Mesenchymal stem cell (in vitro differentiated cells and primary cell): ENCODE data around the gene MCF2L2.

Source experiments
- DNase-seq: peaks from one replicate; pipeline ENCODE4 v3.0.0-alpha.2; 2013
- H2AFZ ChIP-seq: one replicate; pipeline ENCODE4 v1.6.1; 2013; ENCODE audit warnings: low read depth, mild to moderate bottlenecking, control low read depth, inconsistent platforms, low read length, moderate library complexity
- H2AK5ac ChIP-seq: 2 replicates; pipeline ENCODE4 v1.6.1; 2013; ENCODE audit warnings: low read length, moderate library complexity, mild to moderate bottlenecking, inconsistent platforms; ENCODE audit not compliant: severe bottlenecking
- H2BK120ac ChIP-seq: one replicate; pipeline ENCODE4 v1.6.1; 2013; ENCODE audit warnings: low read depth, mild to moderate bottlenecking, inconsistent platforms, low read length, moderate library complexity
- H2BK12ac ChIP-seq, 2 experiments: one replicate each; pipeline ENCODE4 v1.6.1; 2013; ENCODE audit warnings: inconsistent platforms in 2 of 2, low read length in 2 of 2, mild to moderate bottlenecking in 2 of 2, moderate library complexity in 2 of 2, control low read depth in 1 of 2
- H2BK15ac ChIP-seq: one replicate; pipeline ENCODE4 v1.6.1; 2013; ENCODE audit warnings: mild to moderate bottlenecking, low read depth, inconsistent platforms; ENCODE audit not compliant: poor library complexity, severe bottlenecking
- H2BK5ac ChIP-seq: 2 replicates; pipeline ENCODE4 v1.6.1; 2013; ENCODE audit warnings: low read depth, mild to moderate bottlenecking, low read length, control low read depth, inconsistent platforms; ENCODE audit not compliant: poor library complexity, severe bottlenecking
- H3K14ac ChIP-seq, 2 experiments: one replicate each; pipeline ENCODE4 v1.6.1; 2013; ENCODE audit warnings: inconsistent platforms in 2 of 2, low read length in 2 of 2, control low read depth in 1 of 2, mild to moderate bottlenecking in 1 of 2, moderate library complexity in 1 of 2
- H3K18ac ChIP-seq, 2 experiments: one replicate each; pipeline ENCODE4 v1.6.1; 2013; ENCODE audit warnings: inconsistent platforms in 2 of 2, low read length in 2 of 2, control low read depth in 1 of 2, low read depth in 1 of 2, mild to moderate bottlenecking in 1 of 2
- H3K23ac ChIP-seq, 2 experiments: one replicate each; pipeline ENCODE4 v1.6.1; 2013; ENCODE audit warnings: inconsistent platforms in 2 of 2, low read length in 2 of 2, mild to moderate bottlenecking in 2 of 2, moderate library complexity in 2 of 2, control low read depth in 1 of 2
- H3K27ac ChIP-seq: 2 replicates; pipeline ENCODE4 v1.5.1; 2013; ENCODE audit warnings: mild to moderate bottlenecking, moderate library complexity, low read length, control low read depth, inconsistent platforms; ENCODE audit not compliant: poor library complexity, severe bottlenecking
- H3K27me3 ChIP-seq, 2 experiments: 2 replicates each; pipeline versions ENCODE4 v1.6.1 to v1.7.0; 2013; ENCODE audit warnings: low read length in 2 of 2, mild to moderate bottlenecking in 2 of 2, moderate library complexity in 2 of 2, control low read depth in 1 of 2, inconsistent platforms in 1 of 2; ENCODE audit not compliant: control insufficient read depth in 1 of 2, insufficient read depth in 1 of 2
- H3K36me3 ChIP-seq, 2 experiments: 2 replicates each; pipeline versions ENCODE4 v1.6.1 to v1.7.0; 2013; ENCODE audit warnings: low read length in 2 of 2, control low read depth in 1 of 2, inconsistent platforms in 1 of 2, low read depth in 1 of 2, mild to moderate bottlenecking in 1 of 2; ENCODE audit not compliant: insufficient read depth in 2 of 2, control insufficient read depth in 1 of 2
- H3K4ac ChIP-seq, 2 experiments: one replicate each; pipeline ENCODE4 v1.6.1; 2013; ENCODE audit warnings: inconsistent platforms in 2 of 2, low read length in 2 of 2, mild to moderate bottlenecking in 2 of 2, moderate library complexity in 2 of 2, control low read depth in 1 of 2, low read depth in 1 of 2
- H3K4me1 ChIP-seq: 2 replicates; pipeline ENCODE4 v1.6.1; 2013; ENCODE audit warnings: low read depth, low read length, control low read depth; ENCODE audit not compliant: control insufficient read depth, insufficient read depth
- H3K4me2 ChIP-seq: 2 replicates; pipeline ENCODE4 v1.6.1; 2013; ENCODE audit warnings: low read length, mild to moderate bottlenecking, inconsistent platforms; ENCODE audit not compliant: poor library complexity, severe bottlenecking
- H3K4me3 ChIP-seq, 2 experiments: 2 replicates each; pipeline versions ENCODE4 v1.5.1 to v1.7.0; 2013; ENCODE audit warnings: low read length in 2 of 2, mild to moderate bottlenecking in 2 of 2, control low read depth in 1 of 2, low read depth in 1 of 2; ENCODE audit not compliant: insufficient read depth in 1 of 2
- H3K79me1 ChIP-seq: replicated peaks from 2 replicates; pipeline ENCODE4 v1.6.1; 2013; ENCODE audit warnings: mild to moderate bottlenecking, control low read depth, low read length, inconsistent platforms; ENCODE audit not compliant: poor library complexity, severe bottlenecking
- H3K9ac ChIP-seq: 2 replicates; pipeline ENCODE4 v1.7.0; 2013; ENCODE audit warnings: mild to moderate bottlenecking, low read length, moderate library complexity
- H3K9me3 ChIP-seq: 2 replicates; pipeline ENCODE4 v1.7.0; 2013; ENCODE audit warnings: mild to moderate bottlenecking, low read length; ENCODE audit not compliant: control insufficient read depth
- H4K8ac ChIP-seq: one replicate; pipeline ENCODE4 v1.6.1; 2013; ENCODE audit warnings: inconsistent platforms, mild to moderate bottlenecking, low read length, moderate library complexity
- H4K91ac ChIP-seq: one replicate; pipeline ENCODE4 v1.6.1; 2013; ENCODE audit warnings: mild to moderate bottlenecking, low read length, inconsistent platforms
- WGBS: methylation state at CpG from one replicate; pipeline ENCODE4 v1.1.7; 2013; ENCODE audit warnings: mixed read lengths; 5-methylcytosine and 5-hydroxymethylcytosine counted together

The MCF2L2 gene

DNA sequence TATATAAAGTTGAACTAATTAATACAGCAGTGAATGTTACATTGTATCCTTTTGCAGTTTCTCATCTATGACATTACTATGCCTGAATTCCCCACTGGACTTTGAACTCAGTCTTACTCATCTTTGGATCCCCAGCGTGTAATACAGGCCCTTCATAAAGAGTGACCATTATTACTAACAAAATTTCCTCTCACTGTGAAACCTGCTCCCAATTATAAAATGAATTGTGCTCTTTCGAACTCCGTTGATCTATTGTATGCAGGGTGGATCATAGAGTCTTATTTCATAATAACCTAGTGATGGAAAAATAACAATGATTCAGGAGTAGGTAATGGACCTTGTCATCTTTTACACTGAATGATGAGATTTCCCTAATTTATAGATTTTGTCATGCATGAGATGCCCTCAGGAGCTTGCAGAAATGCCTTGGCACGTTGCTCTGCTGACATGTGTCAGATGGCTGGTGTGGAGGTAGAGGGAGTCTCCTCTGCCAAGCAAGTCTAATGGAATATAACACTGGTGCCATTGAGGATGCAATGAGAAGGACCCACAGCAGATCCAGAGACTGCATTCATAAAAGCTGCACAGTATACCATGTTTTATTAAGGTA, 149.8 kb downstream of the MCF2L2 start:
- Histone ChIP-seq H3K4me3 (no peak overlapping the region), H3K4ac (no peak overlapping the region), H3K79me1 (peaks cover 3% of the 10 kb centered on the region), H3K27me3 (no peaks in the 10 kb centered on the region), H3K14ac (no peak overlapping the region), H3K9me3 (no peaks in the 10 kb centered on the region), H2AFZ (no peak overlapping the region), H3K36me3 (no peaks in the 10 kb centered on the region), H2BK15ac (no peak overlapping the region), H4K91ac (no peak overlapping the region), H3K4me2 (no peak overlapping the region), H3K4me1 (peaks cover 5% of the 10 kb centered on the region), H2AK5ac (no peak overlapping the region), H3K23ac (no peak overlapping the region), H4K8ac (no peak overlapping the region), H2BK5ac (no peak overlapping the region), H2BK12ac (no peak overlapping the region), H3K27ac (no peak overlapping the region), H3K9ac (no peak overlapping the region), H2BK120ac (no peak overlapping the region), H3K18ac (no peak overlapping the region)
- 87% methylated on average over 4 of the region's 4 CpGs for WGBS
- DNase-seq: no peak

DNA sequence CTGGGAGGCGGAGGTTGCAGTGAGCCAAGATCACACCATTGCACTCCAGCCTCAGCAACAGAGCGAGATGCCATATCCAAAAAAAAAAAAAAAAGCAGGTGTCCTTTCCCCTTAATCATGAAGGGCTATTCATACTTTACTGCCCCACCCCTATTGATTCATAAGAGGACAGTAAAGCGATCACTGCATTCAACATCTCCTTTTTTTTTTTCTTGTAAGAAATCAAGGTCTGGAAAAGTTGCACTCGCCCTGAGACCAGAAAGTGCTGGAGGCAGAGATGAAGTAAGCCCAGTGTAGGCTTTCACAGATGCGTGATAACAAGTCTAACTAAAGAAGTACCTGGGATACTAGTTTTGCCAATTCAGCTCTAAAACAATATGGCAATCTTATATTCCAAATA, 151.2 kb downstream of the MCF2L2 start:
- Histone ChIP-seq H4K8ac (no peak overlapping the region), H3K9me3 (no peaks in the 10 kb centered on the region), H3K9ac (no peak overlapping the region), H3K4ac (no peak overlapping the region), H3K79me1 (peaks cover 3% of the 10 kb centered on the region), H3K36me3 (no peaks in the 10 kb centered on the region), H2AFZ (no peak overlapping the region), H2BK12ac (no peak overlapping the region), H2AK5ac (no peak overlapping the region), H2BK120ac (no peak overlapping the region), H3K27me3 (no peaks in the 10 kb centered on the region), H3K23ac (no peak overlapping the region), H3K4me2 (no peak overlapping the region), H3K27ac (no peak overlapping the region), H4K91ac (no peak overlapping the region), H3K4me1 (peaks cover 5% of the 10 kb centered on the region), H2BK5ac (no peak overlapping the region), H3K18ac (no peak overlapping the region), H2BK15ac (no peak overlapping the region), H3K14ac (no peak overlapping the region), H3K4me3 (no peak overlapping the region)
- 91% methylated on average over 3 of the region's 5 CpGs for WGBS
- DNase-seq: no peak

DNA sequence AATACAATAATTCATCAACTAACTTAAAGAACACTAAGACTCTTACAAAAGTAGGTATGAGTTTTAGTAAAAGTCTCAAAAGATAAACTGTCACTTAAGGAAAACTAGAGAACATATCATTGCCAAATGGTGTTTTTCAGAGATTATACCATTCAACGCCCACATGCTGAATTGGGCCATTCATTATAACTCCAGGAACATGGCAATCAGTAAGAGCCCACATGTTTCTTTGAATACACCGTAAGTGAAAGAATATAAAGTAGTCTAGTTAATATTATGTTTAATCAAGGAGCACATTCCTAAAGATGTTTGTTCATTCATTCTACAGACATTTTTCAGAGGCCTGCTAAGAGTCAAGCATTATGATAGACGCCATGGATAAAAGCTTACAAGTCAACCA, 152.5 kb downstream of the MCF2L2 start:
- Histone ChIP-seq H2BK15ac (no peak overlapping the region), H3K36me3 (no peaks in the 10 kb centered on the region), H2AFZ (no peak overlapping the region), H4K91ac (no peak overlapping the region), H3K4ac (no peak overlapping the region), H3K4me2 (no peak overlapping the region), H3K9ac (no peak overlapping the region), H3K4me1 (peaks cover 5% of the 10 kb centered on the region), H2AK5ac (no peak overlapping the region), H3K9me3 (no peaks in the 10 kb centered on the region), H3K4me3 (no peak overlapping the region), H3K18ac (no peak overlapping the region), H3K27ac (peak overlapping the region; percentile 11), H3K14ac (no peak overlapping the region), H3K23ac (no peak overlapping the region), H2BK5ac (no peak overlapping the region), H4K8ac (no peak overlapping the region), H2BK120ac (no peak overlapping the region), H2BK12ac (no peak overlapping the region), H3K79me1 (peaks cover 3% of the 10 kb centered on the region), H3K27me3 (no peaks in the 10 kb centered on the region)
- WGBS: 100% methylated on average over 2 of the region's 3 CpGs
- no peak for DNase-seq

DNA sequence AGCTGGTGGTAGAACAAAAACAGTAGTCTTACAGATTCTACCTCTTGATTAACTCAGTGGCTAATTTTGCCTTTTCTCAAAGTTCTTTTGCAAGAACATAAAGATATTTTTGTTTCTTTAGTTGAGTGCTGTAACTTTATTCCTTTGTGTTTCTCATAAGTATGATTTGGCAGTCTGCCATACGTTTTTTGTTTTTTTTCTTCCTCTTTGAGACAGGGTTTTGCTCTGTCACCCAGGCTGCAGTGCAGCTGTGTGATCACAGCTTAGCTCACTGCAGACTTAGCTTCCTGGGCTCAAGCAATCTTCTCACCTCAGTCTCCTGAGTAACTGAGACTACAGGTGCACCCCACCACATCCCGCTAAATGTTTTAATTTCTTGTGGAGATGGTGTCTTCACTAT, 153.0 kb downstream of the MCF2L2 start:
- no peaks in the 10 kb centered on the region for H3K9me3 ChIP-seq
- H2BK5ac ChIP-seq: no peak overlapping the region
- WGBS: 78% methylated on average over 1 of the region's 2 CpGs
- peaks cover 4% of the 10 kb centered on the region for H3K79me1 ChIP-seq
- H3K27me3 ChIP-seq: no peaks in the 10 kb centered on the region
- no peak overlapping the region for H2AFZ ChIP-seq
- no peak overlapping the region for H3K9ac ChIP-seq
- no peak overlapping the region for H3K4ac ChIP-seq
- H4K91ac ChIP-seq: no peak overlapping the region
- H3K18ac ChIP-seq: no peak overlapping the region
- no peak overlapping the region for H3K23ac ChIP-seq
- no peak overlapping the region for H4K8ac ChIP-seq
- no peak overlapping the region for H2BK12ac ChIP-seq
- H3K4me2 ChIP-seq: no peak overlapping the region
- no peak overlapping the region for H3K14ac ChIP-seq
- no peak overlapping the region for H2BK120ac ChIP-seq
- H2BK15ac ChIP-seq: no peak overlapping the region
- no peak overlapping the region for H3K4me3 ChIP-seq
- H2AK5ac ChIP-seq: no peak overlapping the region
- DNase-seq: no peak
- peaks cover under 1 to 2% of the 10 kb centered on the region in 2 experiments for H3K36me3 ChIP-seq
- H3K27ac ChIP-seq: peak overlapping the region; percentile 11
- H3K4me1 ChIP-seq: peaks cover 5% of the 10 kb centered on the region
